ENCODE results near the gene PHLPP1.

- TF ChIP-seq, protein P1, sequence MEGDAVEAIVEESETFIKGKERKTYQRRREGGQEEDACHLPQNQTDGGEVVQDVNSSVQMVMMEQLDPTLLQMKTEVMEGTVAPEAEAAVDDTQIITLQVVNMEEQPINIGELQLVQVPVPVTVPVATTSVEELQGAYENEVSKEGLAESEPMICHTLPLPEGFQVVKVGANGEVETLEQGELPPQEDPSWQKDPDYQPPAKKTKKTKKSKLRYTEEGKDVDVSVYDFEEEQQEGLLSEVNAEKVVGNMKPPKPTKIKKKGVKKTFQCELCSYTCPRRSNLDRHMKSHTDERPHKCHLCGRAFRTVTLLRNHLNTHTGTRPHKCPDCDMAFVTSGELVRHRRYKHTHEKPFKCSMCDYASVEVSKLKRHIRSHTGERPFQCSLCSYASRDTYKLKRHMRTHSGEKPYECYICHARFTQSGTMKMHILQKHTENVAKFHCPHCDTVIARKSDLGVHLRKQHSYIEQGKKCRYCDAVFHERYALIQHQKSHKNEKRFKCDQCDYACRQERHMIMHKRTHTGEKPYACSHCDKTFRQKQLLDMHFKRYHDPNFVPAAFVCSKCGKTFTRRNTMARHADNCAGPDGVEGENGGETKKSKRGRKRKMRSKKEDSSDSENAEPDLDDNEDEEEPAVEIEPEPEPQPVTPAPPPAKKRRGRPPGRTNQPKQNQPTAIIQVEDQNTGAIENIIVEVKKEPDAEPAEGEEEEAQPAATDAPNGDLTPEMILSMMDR (IDR thresholded peaks at IDR 0.05): no peak
- TF ChIP-seq POLR2A (IDR thresholded peaks at IDR 0.05): no peak
These were observed 287.0 kb downstream of the PHLPP1 start for GRCh38 chr18:63002305-63002704.

Data from upper lobe of left lung (tissue), 4 donors.